ENCODE measurements around the gene RGS3.

The RGS3 gene

DNA sequence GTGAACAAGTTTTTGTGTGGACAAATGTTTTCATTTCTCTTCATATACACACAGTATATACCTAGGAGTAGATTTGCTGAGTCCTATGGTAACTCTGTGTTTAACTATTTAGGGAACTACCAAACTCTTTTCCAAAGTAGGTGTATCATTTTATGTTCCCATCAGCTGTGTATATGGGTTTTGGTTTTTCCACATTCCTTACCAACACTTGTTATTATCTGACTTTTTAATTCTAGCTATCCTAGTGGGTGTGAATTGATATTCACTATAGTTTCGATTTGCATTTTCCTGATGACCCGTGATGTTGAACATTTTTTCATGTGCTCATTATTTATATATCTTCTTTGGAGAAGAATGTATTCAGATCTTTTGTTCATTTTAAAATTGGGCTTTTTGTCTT is 3.7 kb downstream of the RGS3 start:
- H3K9ac ChIP-seq (ENCODE audit: low read depth, low read length), result no peak overlapping the region
- H3K27me3 ChIP-seq (ENCODE audit: insufficient read depth, low read length), result peaks cover 28% of the 10 kb centered on the region
- H3K4me1 ChIP-seq (ENCODE audit: insufficient read depth, low read length), result peaks cover 15% of the 10 kb centered on the region
- no peak overlapping the region for H3K27ac ChIP-seq (ENCODE audit: low read depth, low read length)
- H3K36me3 ChIP-seq (ENCODE audit: insufficient read depth, low read length), result no peaks in the 10 kb centered on the region
- WGBS, result no CpG with 5 or more reads among the region's 2 CpGs
- peaks cover 2% of the 10 kb centered on the region; the same call in 1 of the 2 replicates for H3K9me3 ChIP-seq (ENCODE audit: insufficient read depth, low read depth, low read length)
- no peak overlapping the region for H3K4me3 ChIP-seq (ENCODE audit: low read length)

DNA sequence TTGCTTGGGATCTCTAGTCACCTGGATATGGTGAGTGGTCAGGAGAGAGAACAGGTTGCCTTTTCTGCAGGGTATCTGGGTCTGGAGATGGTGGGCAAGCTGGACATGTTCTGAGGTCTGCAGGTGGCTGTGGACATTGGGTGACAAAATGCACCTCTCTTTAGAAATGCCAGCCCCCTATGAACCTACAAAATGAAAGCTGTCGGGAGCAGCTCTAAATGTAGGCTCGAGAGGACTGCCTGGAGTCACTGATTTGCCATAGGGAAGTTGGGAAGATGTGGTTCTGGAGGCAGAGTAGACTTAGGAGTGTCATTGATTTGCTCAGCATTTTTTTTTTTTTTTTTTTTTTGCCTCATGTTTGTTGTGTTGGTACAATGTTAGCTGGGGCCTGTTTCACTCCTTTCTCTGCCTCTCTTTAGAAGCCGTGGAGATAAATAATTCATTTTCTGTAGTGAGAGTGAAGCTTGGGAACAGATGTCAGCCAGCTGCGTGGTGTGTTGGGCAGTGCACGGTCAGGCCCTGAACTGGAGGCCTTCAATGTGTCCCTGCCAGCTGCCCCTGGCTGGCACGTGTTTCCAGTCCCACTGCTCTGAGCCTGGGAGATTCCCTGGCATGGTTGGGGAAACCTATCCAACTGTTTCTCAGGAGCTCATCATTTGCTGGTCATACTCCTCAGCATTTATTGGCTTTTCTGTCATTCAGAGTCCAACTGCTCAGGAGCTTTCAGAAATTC is 5.4 kb downstream of the RGS3 start:
- no peak overlapping the region for H3K4me3 ChIP-seq (ENCODE audit: low read length)
- 83% methylated on average over 6 of the region's 6 CpGs for WGBS
- no peaks in the 10 kb centered on the region for H3K36me3 ChIP-seq (ENCODE audit: insufficient read depth, low read length)
- no peak overlapping the region for H3K27ac ChIP-seq (ENCODE audit: low read depth, low read length)
- H3K9ac ChIP-seq (ENCODE audit: low read depth, low read length), result no peak overlapping the region
- peaks cover 6% of the 10 kb centered on the region; the same call in 1 of the 2 replicates for H3K9me3 ChIP-seq (ENCODE audit: insufficient read depth, low read depth, low read length)
- H3K4me1 ChIP-seq (ENCODE audit: insufficient read depth, low read length), result peaks cover 11% of the 10 kb centered on the region
- H3K27me3 ChIP-seq (ENCODE audit: insufficient read depth, low read length), result peaks cover 12% of the 10 kb centered on the region

DNA sequence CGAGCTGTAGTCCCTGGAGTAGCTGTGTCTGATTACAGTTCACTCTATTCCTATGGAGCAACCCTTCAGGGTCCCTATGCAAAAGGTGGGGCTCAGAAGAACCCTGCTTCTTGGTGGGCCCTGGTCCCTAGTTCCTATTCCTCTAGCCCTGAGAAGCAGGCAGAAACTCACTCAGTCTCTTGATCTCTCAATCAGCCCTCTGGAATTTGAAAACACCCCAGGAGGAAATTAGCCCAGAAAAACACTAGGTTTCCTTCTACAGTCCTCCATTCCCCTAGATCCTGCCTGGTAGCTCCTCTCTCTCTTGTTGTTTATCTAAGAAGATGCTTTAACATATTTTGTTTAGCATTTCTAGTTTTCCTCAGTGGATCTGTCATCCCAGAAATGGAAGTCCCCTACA is 7.6 kb downstream of the RGS3 start:
- Histone ChIP-seq H3K36me3 (ENCODE audit: insufficient read depth, low read length) (no peaks in the 10 kb centered on the region), H3K27me3 (ENCODE audit: insufficient read depth, low read length) (no peaks in the 10 kb centered on the region), H3K27ac (ENCODE audit: low read depth, low read length) (0 out of 2 replicates have a peak overlapping the region, but pooled peaks have one; percentile 10), H3K9me3 (ENCODE audit: insufficient read depth, low read depth, low read length) (peaks cover 6% of the 10 kb centered on the region; the same call in 1 of the 2 replicates), H3K4me3 (ENCODE audit: low read length) (no peak overlapping the region), H3K9ac (ENCODE audit: low read depth, low read length) (0 out of 2 replicates have a peak overlapping the region, but pooled peaks have one; percentile 6), H3K4me1 (ENCODE audit: insufficient read depth, low read length) (peaks cover 6% of the 10 kb centered on the region)
- WGBS, result 77% methylated on average over 1 of the region's 1 CpG

- H3K9me3 ChIP-seq (ENCODE audit: insufficient read depth, low read depth, low read length), result peaks cover 6% of the 10 kb centered on the region; the same call in 1 of the 2 replicates
These were observed 8.0 kb downstream of the RGS3 start for GRCh38 chr9:113471566-113471965.

GRCh38 chr9:113472199-113472598 is 8.7 kb downstream of the RGS3 start:
- 91% methylated on average over 5 of the region's 5 CpGs for WGBS
- Histone ChIP-seq H3K27me3 (ENCODE audit: insufficient read depth, low read length) (no peaks in the 10 kb centered on the region), H3K27ac (ENCODE audit: low read depth, low read length) (no peak overlapping the region), H3K9ac (ENCODE audit: low read depth, low read length) (no peak overlapping the region), H3K9me3 (ENCODE audit: insufficient read depth, low read depth, low read length) (peaks cover 6% of the 10 kb centered on the region; the same call in 1 of the 2 replicates), H3K4me1 (ENCODE audit: insufficient read depth, low read length) (peaks cover 6% of the 10 kb centered on the region), H3K4me3 (ENCODE audit: low read length) (no peak overlapping the region), H3K36me3 (ENCODE audit: insufficient read depth, low read length) (no peaks in the 10 kb centered on the region)

More at GRCh38 chr9:113471566-113471965, 8.0 kb downstream of the RGS3 start:
- Histone ChIP-seq H3K27ac (ENCODE audit: low read depth, low read length) (no peak overlapping the region), H3K4me3 (ENCODE audit: low read length) (no peak overlapping the region), H3K36me3 (ENCODE audit: insufficient read depth, low read length) (no peaks in the 10 kb centered on the region), H3K9ac (ENCODE audit: low read depth, low read length) (0 out of 2 replicates have a peak overlapping the region, but pooled peaks have one; percentile 6), H3K4me1 (ENCODE audit: insufficient read depth, low read length) (peaks cover 6% of the 10 kb centered on the region), H3K27me3 (ENCODE audit: insufficient read depth, low read length) (no peaks in the 10 kb centered on the region)
- WGBS, result 50% methylated on average over 6 of the region's 6 CpGs

GRCh38 chr9:113474360-113475028 is 11.0 kb downstream of the RGS3 start:
- WGBS, result 87% methylated on average over 8 of the region's 8 CpGs
- H3K27me3 ChIP-seq (ENCODE audit: insufficient read depth, low read length), result no peaks in the 10 kb centered on the region
- peaks cover 6% of the 10 kb centered on the region; the same call in 1 of the 2 replicates for H3K9me3 ChIP-seq (ENCODE audit: insufficient read depth, low read depth, low read length)
- no peaks in the 10 kb centered on the region for H3K36me3 ChIP-seq (ENCODE audit: insufficient read depth, low read length)
- no peak overlapping the region for H3K4me3 ChIP-seq (ENCODE audit: low read length)
- H3K9ac ChIP-seq (ENCODE audit: low read depth, low read length), result no peak overlapping the region
- H3K4me1 ChIP-seq (ENCODE audit: insufficient read depth, low read length), result peaks cover 6% of the 10 kb centered on the region
- no peak overlapping the region for H3K27ac ChIP-seq (ENCODE audit: low read depth, low read length)

GRCh38 chr9:113475031-113475430 is 11.5 kb downstream of the RGS3 start:
- H3K27me3 ChIP-seq (ENCODE audit: insufficient read depth, low read length), result no peaks in the 10 kb centered on the region
- no peaks in the 10 kb centered on the region for H3K36me3 ChIP-seq (ENCODE audit: insufficient read depth, low read length)
- H3K27ac ChIP-seq (ENCODE audit: low read depth, low read length), result no peak overlapping the region
- WGBS, result 90% methylated on average over 2 of the region's 2 CpGs
- H3K4me3 ChIP-seq (ENCODE audit: low read length), result no peak overlapping the region
- peaks cover 6% of the 10 kb centered on the region for H3K4me1 ChIP-seq (ENCODE audit: insufficient read depth, low read length)
- H3K9ac ChIP-seq (ENCODE audit: low read depth, low read length), result no peak overlapping the region
- H3K9me3 ChIP-seq (ENCODE audit: insufficient read depth, low read depth, low read length), result peaks cover 6% of the 10 kb centered on the region; the same call in 1 of the 2 replicates

DNA sequence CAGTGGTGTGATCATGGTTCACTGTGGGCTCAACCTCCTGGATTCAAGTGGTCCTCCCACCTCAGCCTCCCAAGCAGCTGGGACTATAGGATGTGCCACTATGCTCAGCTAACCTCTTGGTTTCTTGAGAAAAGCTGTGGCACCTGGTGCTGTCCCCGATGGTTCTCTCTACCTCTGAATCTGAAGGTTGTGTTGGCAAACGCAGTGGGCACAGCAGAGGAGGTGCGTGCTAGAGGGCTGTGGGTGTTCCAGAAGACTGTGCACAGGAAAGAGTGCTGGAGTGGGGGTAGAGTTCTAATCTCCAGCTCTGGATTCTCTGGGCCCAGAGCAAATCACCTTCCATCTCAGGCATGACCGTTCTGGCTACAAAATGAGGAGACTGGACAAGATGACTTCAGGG is 12.5 kb downstream of the RGS3 start:
- Histone ChIP-seq H3K9ac (ENCODE audit: low read depth, low read length) (no peak overlapping the region), H3K4me3 (ENCODE audit: low read length) (no peak overlapping the region), H3K9me3 (ENCODE audit: insufficient read depth, low read depth, low read length) (peaks cover 6% of the 10 kb centered on the region; the same call in 1 of the 2 replicates), H3K27me3 (ENCODE audit: insufficient read depth, low read length) (no peaks in the 10 kb centered on the region), H3K36me3 (ENCODE audit: insufficient read depth, low read length) (no peaks in the 10 kb centered on the region), H3K4me1 (ENCODE audit: insufficient read depth, low read length) (peaks cover 4% of the 10 kb centered on the region), H3K27ac (ENCODE audit: low read depth, low read length) (no peak overlapping the region)
- 93% methylated on average over 4 of the region's 4 CpGs for WGBS

- H3K4me1 ChIP-seq (ENCODE audit: insufficient read depth, low read length), result no peaks in the 10 kb centered on the region
- no peaks in the 10 kb centered on the region for H3K27me3 ChIP-seq (ENCODE audit: insufficient read depth, low read length)
- H3K9me3 ChIP-seq (ENCODE audit: insufficient read depth, low read depth, low read length), result peaks cover 6% of the 10 kb centered on the region; the same call in 1 of the 2 replicates
- no peak overlapping the region for H3K27ac ChIP-seq (ENCODE audit: low read depth, low read length)
- H3K9ac ChIP-seq (ENCODE audit: low read depth, low read length), result no peak overlapping the region
- 90% methylated on average over 4 of the region's 4 CpGs for WGBS
- no peaks in the 10 kb centered on the region for H3K36me3 ChIP-seq (ENCODE audit: insufficient read depth, low read length)
- no peak overlapping the region for H3K4me3 ChIP-seq (ENCODE audit: low read length)
These were observed 13.0 kb downstream of the RGS3 start for GRCh38 chr9:113476511-113476916.

DNA sequence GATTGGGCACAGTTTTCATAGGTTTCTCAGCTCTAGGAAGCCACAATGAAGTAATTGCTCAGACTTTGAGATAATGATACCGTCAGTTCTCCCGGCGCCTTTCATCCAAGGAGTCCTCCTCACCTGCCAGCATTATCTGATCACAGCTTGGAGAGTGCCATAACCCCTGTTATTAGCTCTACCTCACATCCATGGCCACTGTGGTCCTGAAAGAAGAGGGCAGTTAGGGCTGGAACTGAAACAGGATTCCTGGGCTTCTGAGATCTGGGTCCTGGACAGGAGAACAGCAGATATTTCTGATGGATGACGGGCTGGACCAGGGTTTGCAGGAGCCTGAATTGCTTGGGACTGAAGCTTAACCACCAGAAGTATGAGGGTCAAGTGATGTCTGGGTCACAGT is 13.5 kb downstream of the RGS3 start:
- Histone ChIP-seq H3K9me3 (ENCODE audit: insufficient read depth, low read depth, low read length) (peaks cover 4% of the 10 kb centered on the region; the same call in 1 of the 2 replicates), H3K27ac (ENCODE audit: low read depth, low read length) (no peak overlapping the region), H3K9ac (ENCODE audit: low read depth, low read length) (no peak overlapping the region), H3K4me1 (ENCODE audit: insufficient read depth, low read length) (no peaks in the 10 kb centered on the region), H3K27me3 (ENCODE audit: insufficient read depth, low read length) (no peaks in the 10 kb centered on the region), H3K36me3 (ENCODE audit: insufficient read depth, low read length) (no peaks in the 10 kb centered on the region), H3K4me3 (ENCODE audit: low read length) (no peak overlapping the region)
- WGBS, result 88% methylated on average over 4 of the region's 4 CpGs

- WGBS, result 88% methylated on average over 5 of the region's 5 CpGs
- H3K36me3 ChIP-seq (ENCODE audit: insufficient read depth, low read length), result no peaks in the 10 kb centered on the region
- H3K9ac ChIP-seq (ENCODE audit: low read depth, low read length), result no peak overlapping the region
- H3K4me3 ChIP-seq (ENCODE audit: low read length), result no peak overlapping the region
- H3K9me3 ChIP-seq (ENCODE audit: insufficient read depth, low read depth, low read length), result no peaks in the 10 kb centered on the region
- no peak overlapping the region for H3K27ac ChIP-seq (ENCODE audit: low read depth, low read length)
- H3K4me1 ChIP-seq (ENCODE audit: insufficient read depth, low read length), result no peaks in the 10 kb centered on the region
- no peaks in the 10 kb centered on the region for H3K27me3 ChIP-seq (ENCODE audit: insufficient read depth, low read length)
These were observed 14.1 kb downstream of the RGS3 start for GRCh38 chr9:113477661-113478060.

Measured in HUES64 (cell line).